HG03280 (cell line): ENCODE results near the gene PLCB4.

Source experiments
- ATAC-seq: cut with Tn5 transposase; IDR thresholded peaks from one replicate; pipeline ENCODE4 v1.9.1; 2021; ENCODE audit warnings: mild to moderate bottlenecking, moderate library complexity; ENCODE audit not compliant: unreplicated experiment

PLCB4 gene

GRCh38 chr20:9166153-9166780, 97.4 kb downstream of the PLCB4 start:
- ATAC-seq = no peak

DNA sequence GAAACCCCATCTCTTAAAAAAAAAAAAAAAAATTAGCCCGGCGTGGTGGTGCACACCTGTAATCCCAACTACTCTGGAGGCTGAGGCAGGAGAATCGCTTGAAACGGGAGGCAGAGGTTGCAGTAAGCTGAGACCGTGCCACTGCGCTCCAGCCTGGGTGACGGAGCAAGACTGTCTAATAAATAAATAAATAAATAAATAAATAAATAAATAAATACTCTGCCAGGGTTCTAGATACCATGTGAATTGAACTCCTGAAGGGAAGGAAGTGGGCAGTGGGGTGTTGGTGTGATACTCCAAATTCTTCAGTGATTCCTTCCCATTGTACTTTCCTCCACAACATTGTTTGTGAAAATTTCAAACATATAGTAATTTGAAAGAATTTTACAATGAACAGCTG, 100.5 kb downstream of the PLCB4 start:
- ATAC-seq = no peak

GRCh38 chr20:9172851-9173250, 104.0 kb downstream of the PLCB4 start:
- no peak for ATAC-seq

GRCh38 chr20:9177278-9177677, 108.4 kb downstream of the PLCB4 start:
- no peak for ATAC-seq

- ATAC-seq = no peak
These were observed 110.4 kb downstream of the PLCB4 start for GRCh38 chr20:9179193-9179802.

- ATAC-seq = no peak
These were observed 111.0 kb downstream of the PLCB4 start for GRCh38 chr20:9179867-9180266.

- ATAC-seq = no peak
These were observed 111.8 kb downstream of the PLCB4 start for GRCh38 chr20:9180481-9181257.

DNA sequence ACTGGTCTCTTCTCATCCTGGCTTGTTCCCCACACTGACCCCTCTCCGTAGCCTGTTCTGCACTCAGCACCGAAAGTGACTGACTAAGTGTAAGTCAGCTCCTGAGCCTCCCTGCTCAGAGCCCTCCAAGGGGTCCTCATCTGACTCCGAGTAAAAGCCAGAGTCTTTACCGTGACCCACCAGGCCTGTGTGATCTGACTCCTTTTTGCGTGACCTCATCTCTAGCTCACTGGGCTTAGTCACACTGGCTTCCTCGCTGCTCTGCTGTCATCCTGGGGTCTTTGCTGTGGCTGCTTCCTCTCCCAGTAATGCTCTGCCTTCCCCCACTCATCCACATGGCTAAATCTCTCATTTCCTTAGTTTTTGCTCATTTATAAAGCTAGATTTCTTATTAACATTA, 116.6 kb downstream of the PLCB4 start:
- ATAC-seq = no peak

- ATAC-seq = no peak
These were observed 117.5 kb downstream of the PLCB4 start for GRCh38 chr20:9186396-9186795.

GRCh38 chr20:9195031-9195430, 126.1 kb downstream of the PLCB4 start:
- ATAC-seq = no peak

DNA sequence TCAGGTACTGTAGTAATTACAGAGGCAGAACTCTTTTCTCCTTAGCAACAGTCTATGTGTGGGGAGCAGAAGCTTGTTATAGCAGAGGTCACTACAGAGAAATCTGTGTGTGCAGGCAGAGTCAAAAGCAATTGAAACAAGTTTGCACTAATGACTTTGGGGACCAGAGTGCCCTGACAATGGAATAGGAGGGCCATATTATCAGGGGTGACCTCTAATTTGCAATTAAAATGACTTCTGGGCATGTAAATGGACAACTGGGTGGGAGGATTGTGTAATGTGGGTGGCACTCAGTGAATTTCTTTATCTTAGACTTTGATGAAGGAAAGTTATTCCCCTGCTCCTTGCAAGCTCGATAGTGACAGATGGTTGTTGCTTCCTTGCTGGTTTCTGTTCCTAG, 127.2 kb downstream of the PLCB4 start:
- no peak for ATAC-seq

DNA sequence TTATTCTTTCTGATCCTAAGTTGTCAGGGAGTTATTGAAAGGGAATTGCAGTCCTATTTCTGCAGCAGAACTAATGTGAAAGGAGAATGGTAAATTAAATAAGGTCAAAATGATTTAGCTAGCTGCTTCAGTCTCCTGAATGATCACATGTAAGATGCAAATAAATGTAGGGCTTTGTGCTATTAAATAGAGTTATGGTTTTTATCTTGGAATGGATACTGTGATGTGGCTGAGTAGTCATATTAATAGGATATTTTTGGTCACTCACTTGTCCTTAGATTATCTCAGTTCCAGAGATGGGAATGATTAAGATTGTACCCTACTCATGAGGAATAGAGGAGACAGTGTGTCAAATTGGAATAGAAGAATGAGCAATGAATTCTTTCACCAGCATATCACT, 129.6 kb downstream of the PLCB4 start:
- no peak for ATAC-seq

DNA sequence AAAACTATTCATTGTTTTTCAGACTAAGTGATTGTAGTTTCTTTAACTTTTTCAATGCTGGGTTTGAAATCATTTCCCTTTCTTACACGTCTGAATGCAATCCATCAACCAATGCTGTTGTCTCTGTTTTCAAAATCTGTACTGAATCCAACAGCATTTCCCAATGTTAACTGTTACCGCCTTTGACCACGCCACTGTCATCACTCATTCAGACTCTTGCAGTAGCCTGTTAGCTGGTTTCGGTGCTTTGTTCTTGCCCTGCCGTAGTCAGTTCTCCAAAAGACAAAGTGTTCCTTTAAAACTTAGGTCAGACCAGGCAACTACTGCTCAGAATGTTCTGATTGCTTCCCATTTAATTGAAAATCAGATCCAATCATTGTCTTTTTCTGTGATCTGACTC, 131.3 kb downstream of the PLCB4 start:
- no peak for ATAC-seq

DNA sequence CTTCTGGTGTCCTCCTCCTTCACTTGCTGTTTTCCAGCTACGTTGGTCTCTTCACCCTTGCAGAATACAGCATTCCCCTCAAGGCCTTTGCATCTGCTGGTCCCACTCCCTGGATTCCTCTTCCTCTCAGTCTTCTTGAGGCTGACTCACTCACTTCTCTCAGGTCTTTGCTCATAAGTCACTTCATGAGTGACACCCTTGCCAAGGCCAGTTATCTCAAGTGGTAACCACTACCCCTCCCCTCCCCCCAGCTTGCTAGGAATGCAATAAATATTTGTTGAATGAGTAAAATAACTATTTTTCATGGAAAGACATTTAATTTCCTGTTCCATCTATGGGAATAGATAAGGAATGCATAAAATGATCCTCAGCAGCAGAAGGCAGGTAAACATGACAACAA, 131.7 kb downstream of the PLCB4 start:
- ATAC-seq = no peak

DNA sequence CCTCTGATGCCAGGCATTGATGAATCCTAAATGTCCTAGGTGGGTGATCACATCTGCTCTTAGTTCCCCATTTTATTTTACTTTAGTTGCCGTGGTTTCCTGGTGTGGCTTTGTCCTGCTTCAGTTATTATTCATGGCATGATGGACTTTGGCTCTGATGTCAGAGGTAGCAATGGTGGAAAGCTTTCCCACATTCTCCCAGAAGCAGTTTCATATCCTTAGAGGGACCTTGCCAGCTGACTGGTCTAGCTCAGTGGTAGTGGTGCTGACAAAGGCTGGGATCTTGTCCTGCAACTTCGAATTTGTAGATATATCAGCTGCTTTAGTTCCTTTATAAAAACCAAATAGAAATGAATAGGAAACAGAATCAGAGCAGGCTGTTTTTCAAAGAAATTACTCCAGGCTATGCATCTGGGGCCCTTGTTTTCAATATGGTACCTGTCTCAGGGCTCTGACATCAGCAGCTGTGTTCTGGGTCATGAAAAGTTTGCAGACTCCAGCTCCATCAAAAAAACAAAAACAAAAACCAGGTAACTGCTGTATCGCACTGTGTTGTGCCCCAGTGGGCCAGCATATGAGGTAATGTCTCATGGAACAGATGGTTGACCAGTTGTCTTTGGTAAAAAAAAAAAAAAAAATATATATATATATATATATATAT, 133.7 kb downstream of the PLCB4 start:
- no peak for ATAC-seq

GRCh38 chr20:9203081-9203447, 134.2 kb downstream of the PLCB4 start:
- ATAC-seq = no peak

- ATAC-seq = no peak
These were observed 136.1 kb downstream of the PLCB4 start for GRCh38 chr20:9204979-9205378.

DNA sequence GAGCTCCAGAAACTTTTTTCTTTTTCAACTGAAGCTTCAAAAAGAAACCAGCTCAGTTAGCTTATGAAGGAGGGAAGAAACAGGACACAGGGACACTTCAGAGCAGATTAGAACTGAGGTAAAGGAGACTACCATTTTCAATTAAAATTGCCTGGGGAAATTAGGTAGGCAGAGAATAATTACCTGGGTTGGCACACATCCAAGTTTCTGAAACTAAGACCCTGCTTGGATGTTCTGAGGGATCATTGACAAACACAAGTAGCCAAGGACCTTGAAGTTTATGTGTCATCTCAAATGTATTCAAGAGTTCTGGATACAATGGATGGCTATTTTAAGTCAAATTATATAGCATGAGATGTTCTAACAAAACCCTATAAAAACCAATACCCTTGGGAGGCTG, 137.6 kb downstream of the PLCB4 start:
- ATAC-seq = no peak

DNA sequence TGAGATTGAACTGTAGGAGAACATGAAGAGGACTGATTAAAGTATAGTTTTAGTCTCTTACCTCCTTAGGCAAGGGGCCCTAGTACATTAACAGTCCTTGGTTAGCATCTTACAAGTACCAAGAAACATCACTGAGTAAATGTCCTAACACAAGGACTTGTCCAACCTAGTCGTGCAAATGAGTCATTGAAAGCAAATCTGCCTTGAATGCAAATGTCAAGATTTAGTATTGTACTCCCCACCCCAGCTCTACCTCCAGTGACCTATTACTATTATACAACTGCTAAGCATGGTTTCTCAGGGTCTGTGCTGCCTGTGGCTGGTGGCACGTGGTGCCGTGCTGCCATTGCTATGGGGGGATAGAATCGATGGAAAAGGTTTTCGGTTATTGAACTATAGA, 138.4 kb downstream of the PLCB4 start:
- ATAC-seq = no peak

DNA sequence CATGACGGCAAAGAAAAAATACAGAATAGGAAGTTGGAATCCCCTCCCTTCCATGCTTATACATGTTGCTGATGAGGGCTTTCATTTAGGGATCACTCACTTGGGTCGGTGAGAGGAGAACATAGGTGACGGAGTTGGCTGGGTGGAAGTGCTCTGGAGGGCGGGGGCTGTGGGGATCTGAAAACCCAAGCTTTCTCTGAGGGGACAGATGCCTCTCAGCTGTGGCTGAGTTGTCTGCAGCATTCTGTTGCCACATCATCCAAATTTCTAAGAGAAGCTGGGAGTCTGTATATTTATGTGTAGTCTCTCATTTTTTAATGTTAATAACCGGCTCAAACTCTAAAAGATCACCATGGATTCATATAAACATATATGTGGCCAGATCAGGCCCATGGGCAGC, 141.5 kb downstream of the PLCB4 start:
- ATAC-seq = no peak

DNA sequence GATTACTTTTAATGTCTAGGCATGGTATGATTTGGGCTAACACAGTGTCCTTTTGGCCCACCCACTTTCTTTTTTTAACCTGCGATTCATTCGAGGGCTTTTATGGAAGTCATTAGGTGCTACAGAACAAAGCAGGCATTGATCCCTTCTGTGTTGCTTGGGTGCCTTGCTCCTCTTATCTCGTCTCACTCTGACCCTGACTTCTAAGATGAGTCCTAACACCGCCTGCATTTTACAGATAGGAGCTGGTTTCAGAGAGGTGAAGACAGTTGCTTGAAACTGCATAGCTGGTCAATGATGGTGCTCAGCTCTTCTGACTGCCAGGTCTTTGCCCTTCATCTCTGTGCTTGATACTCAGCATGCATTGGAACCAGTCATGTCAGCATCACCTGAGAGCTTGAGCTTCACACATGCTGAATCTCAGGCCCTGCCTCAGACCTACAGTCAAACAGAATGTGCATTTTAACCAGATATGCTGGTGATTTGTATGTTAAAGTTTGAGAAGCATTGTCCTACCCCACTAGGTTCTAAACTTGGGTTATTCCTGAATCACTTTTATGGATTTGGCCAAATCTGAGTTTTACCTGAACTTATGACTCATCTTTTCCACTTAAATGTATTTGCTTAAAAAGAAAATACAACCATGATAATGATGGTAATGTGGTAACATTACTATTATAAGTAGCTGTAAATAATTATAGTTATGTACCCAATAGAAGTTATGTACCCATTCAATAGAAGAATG, 142.3 kb downstream of the PLCB4 start:
- no peak for ATAC-seq
